ENCODE results near the gene LIM2.

The LIM2 gene

DNA sequence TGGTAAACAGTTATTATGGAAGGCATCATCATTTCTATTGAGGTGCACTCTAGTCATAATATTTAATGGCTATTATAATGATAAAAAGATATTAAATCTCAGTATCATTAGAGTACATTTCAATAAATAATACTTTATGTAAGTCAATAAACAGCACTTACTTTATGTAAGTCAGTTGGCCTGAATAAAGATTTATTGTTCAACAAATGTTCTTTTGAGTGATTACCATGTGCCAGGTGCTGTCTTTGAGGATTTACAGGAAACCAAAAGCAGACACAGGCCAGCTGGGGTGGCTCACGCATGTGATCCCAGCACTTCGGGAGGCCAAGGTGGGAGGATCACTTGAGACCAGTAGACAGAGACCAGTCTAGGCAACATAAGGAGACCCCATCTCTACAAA lies 10.4 kb downstream of the LIM2 start:
- TF ChIP-seq FOXM1 (IDR thresholded peaks at IDR 0.05; ENCODE audit: borderline replicate concordance, low read depth) (no peak), RAD21 (IDR thresholded peaks at IDR 0.05; ENCODE audit: low read depth) (no peak), ZBTB7A (IDR thresholded peaks at IDR 0.05; ENCODE audit: low read depth) (no peak), EGR1 (IDR thresholded peaks at IDR 0.05) (no peak), EP300 (IDR thresholded peaks at IDR 0.05; ENCODE audit: borderline replicate concordance) (no peak), NFIC (IDR thresholded peaks at IDR 0.05) (no peak), CEBPB (IDR thresholded peaks at IDR 0.05) (no peak), CREB1 (IDR thresholded peaks at IDR 0.05; ENCODE audit: low read depth) (no peak)
- TF ChIP-seq, protein P1, sequence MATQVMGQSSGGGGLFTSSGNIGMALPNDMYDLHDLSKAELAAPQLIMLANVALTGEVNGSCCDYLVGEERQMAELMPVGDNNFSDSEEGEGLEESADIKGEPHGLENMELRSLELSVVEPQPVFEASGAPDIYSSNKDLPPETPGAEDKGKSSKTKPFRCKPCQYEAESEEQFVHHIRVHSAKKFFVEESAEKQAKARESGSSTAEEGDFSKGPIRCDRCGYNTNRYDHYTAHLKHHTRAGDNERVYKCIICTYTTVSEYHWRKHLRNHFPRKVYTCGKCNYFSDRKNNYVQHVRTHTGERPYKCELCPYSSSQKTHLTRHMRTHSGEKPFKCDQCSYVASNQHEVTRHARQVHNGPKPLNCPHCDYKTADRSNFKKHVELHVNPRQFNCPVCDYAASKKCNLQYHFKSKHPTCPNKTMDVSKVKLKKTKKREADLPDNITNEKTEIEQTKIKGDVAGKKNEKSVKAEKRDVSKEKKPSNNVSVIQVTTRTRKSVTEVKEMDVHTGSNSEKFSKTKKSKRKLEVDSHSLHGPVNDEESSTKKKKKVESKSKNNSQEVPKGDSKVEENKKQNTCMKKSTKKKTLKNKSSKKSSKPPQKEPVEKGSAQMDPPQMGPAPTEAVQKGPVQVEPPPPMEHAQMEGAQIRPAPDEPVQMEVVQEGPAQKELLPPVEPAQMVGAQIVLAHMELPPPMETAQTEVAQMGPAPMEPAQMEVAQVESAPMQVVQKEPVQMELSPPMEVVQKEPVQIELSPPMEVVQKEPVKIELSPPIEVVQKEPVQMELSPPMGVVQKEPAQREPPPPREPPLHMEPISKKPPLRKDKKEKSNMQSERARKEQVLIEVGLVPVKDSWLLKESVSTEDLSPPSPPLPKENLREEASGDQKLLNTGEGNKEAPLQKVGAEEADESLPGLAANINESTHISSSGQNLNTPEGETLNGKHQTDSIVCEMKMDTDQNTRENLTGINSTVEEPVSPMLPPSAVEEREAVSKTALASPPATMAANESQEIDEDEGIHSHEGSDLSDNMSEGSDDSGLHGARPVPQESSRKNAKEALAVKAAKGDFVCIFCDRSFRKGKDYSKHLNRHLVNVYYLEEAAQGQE (IDR thresholded peaks at IDR 0.05; ENCODE audit: low read depth) = no peak
- TF ChIP-seq, protein P2, sequence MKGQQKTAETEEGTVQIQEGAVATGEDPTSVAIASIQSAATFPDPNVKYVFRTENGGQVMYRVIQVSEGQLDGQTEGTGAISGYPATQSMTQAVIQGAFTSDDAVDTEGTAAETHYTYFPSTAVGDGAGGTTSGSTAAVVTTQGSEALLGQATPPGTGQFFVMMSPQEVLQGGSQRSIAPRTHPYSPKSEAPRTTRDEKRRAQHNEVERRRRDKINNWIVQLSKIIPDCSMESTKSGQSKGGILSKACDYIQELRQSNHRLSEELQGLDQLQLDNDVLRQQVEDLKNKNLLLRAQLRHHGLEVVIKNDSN (IDR thresholded peaks at IDR 0.05) = no peak

DNA sequence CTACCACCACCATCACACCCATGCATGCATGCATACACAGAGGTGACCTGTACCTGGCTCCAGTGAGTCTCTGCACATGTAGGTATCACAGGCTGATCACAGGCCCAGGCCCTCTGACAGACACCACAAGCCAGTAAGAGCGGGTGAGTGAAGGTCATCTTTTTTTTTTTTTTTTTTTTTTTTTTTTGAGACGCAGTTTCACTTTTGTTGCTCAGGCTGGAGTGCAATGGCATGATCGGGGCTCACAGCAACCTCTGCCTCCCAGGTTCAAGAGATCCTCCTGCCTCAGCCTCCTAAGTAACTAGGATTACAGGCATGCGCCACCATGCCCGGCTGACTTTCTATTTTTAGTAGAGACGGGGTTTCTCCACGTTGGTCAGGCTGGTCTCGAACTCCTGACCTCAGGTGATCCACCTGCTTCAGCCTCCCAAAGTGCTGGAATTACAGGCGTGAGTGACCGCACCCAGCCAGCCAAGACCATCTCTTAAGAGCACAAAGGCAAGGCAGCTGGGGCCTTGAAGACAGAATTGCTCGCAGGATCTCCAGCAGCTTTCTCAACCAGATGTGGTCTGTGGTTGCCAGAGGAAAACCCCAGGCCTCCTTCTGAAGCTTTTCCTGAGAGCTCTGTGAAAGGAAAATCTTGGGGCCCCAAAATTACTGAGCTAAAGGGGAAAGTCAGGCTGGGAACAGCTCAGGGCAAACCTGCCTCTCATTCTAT lies 12.1 kb downstream of the LIM2 start:
- TF ChIP-seq ZBTB7A (IDR thresholded peaks at IDR 0.05; ENCODE audit: low read depth) (no peak), NFIC (IDR thresholded peaks at IDR 0.05) (no peak), EGR1 (IDR thresholded peaks at IDR 0.05) (no peak), CREB1 (IDR thresholded peaks at IDR 0.05; ENCODE audit: low read depth) (no peak), RAD21 (IDR thresholded peaks at IDR 0.05; ENCODE audit: low read depth) (no peak), YY1 (IDR thresholded peaks at IDR 0.05; ENCODE audit: low read depth) (no peak), EP300 (IDR thresholded peaks at IDR 0.05; ENCODE audit: borderline replicate concordance) (no peak), TAF1 (IDR thresholded peaks at IDR 0.05; ENCODE audit: low read depth) (no peak), CEBPB (IDR thresholded peaks at IDR 0.05) (no peak), FOXM1 (IDR thresholded peaks at IDR 0.05; ENCODE audit: borderline replicate concordance, low read depth) (no peak)
- TF ChIP-seq, protein P3, sequence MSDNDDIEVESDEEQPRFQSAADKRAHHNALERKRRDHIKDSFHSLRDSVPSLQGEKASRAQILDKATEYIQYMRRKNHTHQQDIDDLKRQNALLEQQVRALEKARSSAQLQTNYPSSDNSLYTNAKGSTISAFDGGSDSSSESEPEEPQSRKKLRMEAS (IDR thresholded peaks at IDR 0.05) = no peak
- TF ChIP-seq, protein P1 (IDR thresholded peaks at IDR 0.05; ENCODE audit: low read depth) = no peak

DNA sequence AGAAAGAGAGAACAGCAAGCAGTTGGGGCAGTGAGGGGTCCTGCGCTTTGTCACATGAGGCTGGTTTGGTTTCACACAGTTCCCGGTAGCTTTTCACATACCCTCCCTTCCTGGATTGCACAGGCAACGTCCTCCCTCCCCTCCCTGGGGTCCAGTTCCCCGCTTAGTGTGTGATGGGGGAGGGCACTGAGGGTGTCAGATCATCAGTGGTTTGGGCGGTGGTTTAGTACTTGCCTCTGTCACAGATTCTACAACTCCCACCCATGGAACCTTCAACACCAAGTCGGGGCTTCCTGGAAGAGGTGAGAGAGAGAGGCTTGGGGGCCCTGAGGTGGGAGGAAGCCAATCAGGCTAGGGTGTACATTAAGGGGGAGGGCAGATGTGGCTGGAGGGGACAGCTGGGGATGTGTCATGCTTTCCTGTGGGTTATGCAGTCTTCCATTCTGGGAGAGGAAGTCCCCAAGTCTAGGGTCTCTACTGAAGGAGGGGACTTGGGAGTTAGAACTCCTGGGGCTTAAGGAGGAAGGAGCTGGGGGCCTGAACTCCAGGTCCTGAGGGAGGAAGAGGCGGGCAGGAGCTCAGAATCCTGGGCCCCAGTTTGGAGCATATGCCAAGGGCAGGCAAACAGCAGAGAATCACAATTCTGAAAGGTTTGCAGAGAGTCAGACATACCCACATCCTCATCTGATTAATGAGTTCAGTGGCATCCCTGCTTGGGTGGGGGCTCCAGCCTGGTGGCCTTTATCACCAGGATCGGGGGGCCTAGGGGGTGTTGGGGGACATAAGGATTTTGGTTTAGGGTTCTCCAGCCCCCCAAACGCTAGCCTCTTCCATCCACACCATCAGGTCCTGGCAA lies 14.9 kb downstream of the LIM2 start, which contains the start of gene NKG7:
Gene NKG7 (minus strand): TSS at position 6 of the 856 bp plus-strand sequence. CDS start 119 bp downstream, outside the sequence.
- TF ChIP-seq EP300 (IDR thresholded peaks at IDR 0.05; ENCODE audit: borderline replicate concordance) (no peak), CEBPB (IDR thresholded peaks at IDR 0.05) (no peak), TCF12 (IDR thresholded peaks at IDR 0.05; ENCODE audit: low read depth) (no peak), CREB1 (IDR thresholded peaks at IDR 0.05; ENCODE audit: low read depth) (no peak), EGR1 (IDR thresholded peaks at IDR 0.05) (no peak), ZBTB7A (IDR thresholded peaks at IDR 0.05; ENCODE audit: low read depth) (no peak), RAD21 (IDR thresholded peaks at IDR 0.05; ENCODE audit: low read depth) (no peak), NFIC (IDR thresholded peaks at IDR 0.05) (no peak), FOXM1 (IDR thresholded peaks at IDR 0.05; ENCODE audit: borderline replicate concordance, low read depth) (no peak), TAF1 (IDR thresholded peaks at IDR 0.05; ENCODE audit: low read depth) (no peak), TEAD4 (IDR thresholded peaks at IDR 0.05) (no peak), YY1 (IDR thresholded peaks at IDR 0.05; ENCODE audit: low read depth) (no peak)
- TF ChIP-seq, protein P1 (IDR thresholded peaks at IDR 0.05; ENCODE audit: low read depth) = no peak
- TF ChIP-seq, protein P2 (IDR thresholded peaks at IDR 0.05) = no peak
- TF ChIP-seq, protein P3 (IDR thresholded peaks at IDR 0.05) = no peak
